ENCODE data around the gene PGAM5. TPM values are rescaled to one million over a fixed set of nuclear protein-coding genes. Genes with fewer than 3 reads are reported as not detected.

The PGAM5 gene
- total RNA-seq, 1 experiment from 2014 or later = 112 TPM

GRCh38 chr12:132761032-132761920, 50.6 kb downstream of the PGAM5 start, which contains the start of gene ANKLE2:
Gene ANKLE2 (minus strand): TSS chr12:132761832. CDS start chr12:132761798, 34 bp downstream.
- Histone ChIP-seq H3K27me3 (ENCODE audit: insufficient read depth, low read length) (no peaks in the 10 kb centered on the region), H2AK5ac (ENCODE audit: insufficient read length, low read length) (no peak within 1 kb of the TSS), H2BK15ac (ENCODE audit: low read depth, low read length) (no peak within 1 kb of the TSS), H3K14ac (ENCODE audit: insufficient read depth, low read length) (peak within 1 kb of the TSS; percentile 91), H4K5ac (ENCODE audit: insufficient read length, low read depth, low read length) (no peak within 1 kb of the TSS), H3K4ac (ENCODE audit: low read depth, low read length) (no peak within 1 kb of the TSS; the same call in 1 of the 2 replicates), H3K79me1 (ENCODE audit: insufficient read depth, low read depth, low read length, poor library complexity, severe bottlenecking) (peaks cover 12% of the 10 kb centered on the region), H3K18ac (ENCODE audit: insufficient read length, low read depth, low read length) (peak within 1 kb of the TSS; percentile 77), H4K8ac (replicated peaks; ENCODE audit: insufficient read length, low read depth, low read length) (no peak within 1 kb of the TSS), H3K23ac (ENCODE audit: insufficient read length, low read depth, low read length) (no peak within 1 kb of the TSS), H3K9ac (ENCODE audit: extremely low read depth, insufficient read length, low read length) (peak within 1 kb of the TSS; percentile 93), H3K79me2 (ENCODE audit: insufficient read depth, low read length) (peaks cover 26% of the 10 kb centered on the region; the same call in 1 of the 2 replicates), H3T11ph (ENCODE audit: low read length) (no peak within 1 kb of the TSS), H2BK120ac (ENCODE audit: low read depth, low read length, poor library complexity, severe bottlenecking) (peak within 1 kb of the TSS; percentile 1), H3K9me3 (ENCODE audit: control insufficient read depth, low read depth, low read length) (no peaks in the 10 kb centered on the region), H2AFZ (ENCODE audit: low read length) (no peak within 1 kb of the TSS), H2BK5ac (ENCODE audit: insufficient read length, low read length) (no peak within 1 kb of the TSS), H3K23me2 (ENCODE audit: insufficient read length, low read depth, low read length, poor library complexity, severe bottlenecking) (peaks cover 7% of the 10 kb centered on the region), H3K27ac (ENCODE audit: insufficient read length, low read depth, low read length) (peak within 1 kb of the TSS; percentile 79), H3K56ac (ENCODE audit: insufficient read length, low read depth, low read length) (no peak within 1 kb of the TSS), H3K4me2 (ENCODE audit: insufficient read depth, insufficient read length, low read length) (peak within 1 kb of the TSS; percentile 96), H4K91ac (ENCODE audit: insufficient read length, low read depth, low read length) (no peak within 1 kb of the TSS), H2BK20ac (ENCODE audit: low read depth, low read length, poor library complexity, severe bottlenecking) (no peak within 1 kb of the TSS), H4K20me1 (ENCODE audit: control insufficient read depth, insufficient read depth, insufficient read length) (no peaks in the 10 kb centered on the region), H3K4me1 (ENCODE audit: insufficient read depth, low read length) (no peaks in the 10 kb centered on the region), H2BK12ac (ENCODE audit: insufficient read length, low read depth, low read length) (no peak within 1 kb of the TSS)
- Mint-ChIP-seq H3K27me3 (ENCODE audit: low read depth) (no peaks in the 10 kb centered on the region; the same call in 1 of the 2 replicates), H3K27ac (peak within 1 kb of the TSS; percentile 41 to 92 (median 88)), H3K4me1 (peaks cover 5 to 14% of the 10 kb centered on the region in 2 experiments), H3K9me3 (peaks cover 0 to 1% of the 10 kb centered on the region in 2 experiments; a peak in 1 of 5 replicates), H3K36me3 (ENCODE audit: insufficient read depth in 1 of 3, low read depth in 3 of 3) (peaks cover 14 to 31% (median 21%) of the 10 kb centered on the region in 3 experiments; a peak in 6 of 7 replicates), H3K4me3 (peak within 1 kb of the TSS; percentile 91 to 94)
- no CpG with 5 or more reads among the region's 97 CpGs for WGBS (ENCODE audit: extremely low coverage, insufficient read length, low lambda C conversion rate)
- no peak for TF ChIP-seq CTCF (conservative IDR thresholded peaks at IDR 0.05)
- no peak for DNase-seq

All from H9 (cell line).